ENCODE measurements around the gene MEX3D.

The MEX3D gene

DNA sequence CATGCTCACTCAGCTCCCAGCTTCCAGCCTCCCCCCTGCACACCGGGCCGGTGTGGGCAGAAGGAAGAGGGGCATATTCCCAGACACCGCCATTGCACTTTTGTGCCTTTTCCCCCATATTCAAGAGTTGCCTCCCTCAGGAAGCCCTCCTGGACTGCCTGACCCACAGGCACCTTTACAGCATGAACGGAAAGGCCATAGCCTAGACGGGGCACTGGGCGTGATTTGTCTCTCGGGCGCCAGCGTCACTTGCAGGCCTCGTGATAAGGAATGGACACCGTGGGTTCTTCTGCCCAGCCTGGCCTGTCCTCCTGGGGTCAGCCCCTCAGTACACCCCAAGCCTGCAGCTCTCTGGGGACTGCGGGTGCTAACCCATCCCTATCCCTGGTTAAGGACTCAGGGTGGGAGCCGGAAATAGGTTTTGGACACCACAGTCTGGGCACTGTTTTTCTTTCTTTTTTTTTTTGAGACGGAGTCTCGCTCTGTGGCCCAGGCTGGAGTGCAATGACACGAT lies 38.1 kb upstream of the MEX3D start:
- TF ChIP-seq, protein P1, sequence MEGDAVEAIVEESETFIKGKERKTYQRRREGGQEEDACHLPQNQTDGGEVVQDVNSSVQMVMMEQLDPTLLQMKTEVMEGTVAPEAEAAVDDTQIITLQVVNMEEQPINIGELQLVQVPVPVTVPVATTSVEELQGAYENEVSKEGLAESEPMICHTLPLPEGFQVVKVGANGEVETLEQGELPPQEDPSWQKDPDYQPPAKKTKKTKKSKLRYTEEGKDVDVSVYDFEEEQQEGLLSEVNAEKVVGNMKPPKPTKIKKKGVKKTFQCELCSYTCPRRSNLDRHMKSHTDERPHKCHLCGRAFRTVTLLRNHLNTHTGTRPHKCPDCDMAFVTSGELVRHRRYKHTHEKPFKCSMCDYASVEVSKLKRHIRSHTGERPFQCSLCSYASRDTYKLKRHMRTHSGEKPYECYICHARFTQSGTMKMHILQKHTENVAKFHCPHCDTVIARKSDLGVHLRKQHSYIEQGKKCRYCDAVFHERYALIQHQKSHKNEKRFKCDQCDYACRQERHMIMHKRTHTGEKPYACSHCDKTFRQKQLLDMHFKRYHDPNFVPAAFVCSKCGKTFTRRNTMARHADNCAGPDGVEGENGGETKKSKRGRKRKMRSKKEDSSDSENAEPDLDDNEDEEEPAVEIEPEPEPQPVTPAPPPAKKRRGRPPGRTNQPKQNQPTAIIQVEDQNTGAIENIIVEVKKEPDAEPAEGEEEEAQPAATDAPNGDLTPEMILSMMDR (IDR thresholded peaks at IDR 0.05; ENCODE audit: low read length, missing control alignments), result no peak
- H3K4me3 ChIP-seq (replicated peaks; ENCODE audit: low read depth, low read length), result peak overlapping the region; percentile 95
- no peak for DNase-seq (ENCODE audit: low read depth)

DNA sequence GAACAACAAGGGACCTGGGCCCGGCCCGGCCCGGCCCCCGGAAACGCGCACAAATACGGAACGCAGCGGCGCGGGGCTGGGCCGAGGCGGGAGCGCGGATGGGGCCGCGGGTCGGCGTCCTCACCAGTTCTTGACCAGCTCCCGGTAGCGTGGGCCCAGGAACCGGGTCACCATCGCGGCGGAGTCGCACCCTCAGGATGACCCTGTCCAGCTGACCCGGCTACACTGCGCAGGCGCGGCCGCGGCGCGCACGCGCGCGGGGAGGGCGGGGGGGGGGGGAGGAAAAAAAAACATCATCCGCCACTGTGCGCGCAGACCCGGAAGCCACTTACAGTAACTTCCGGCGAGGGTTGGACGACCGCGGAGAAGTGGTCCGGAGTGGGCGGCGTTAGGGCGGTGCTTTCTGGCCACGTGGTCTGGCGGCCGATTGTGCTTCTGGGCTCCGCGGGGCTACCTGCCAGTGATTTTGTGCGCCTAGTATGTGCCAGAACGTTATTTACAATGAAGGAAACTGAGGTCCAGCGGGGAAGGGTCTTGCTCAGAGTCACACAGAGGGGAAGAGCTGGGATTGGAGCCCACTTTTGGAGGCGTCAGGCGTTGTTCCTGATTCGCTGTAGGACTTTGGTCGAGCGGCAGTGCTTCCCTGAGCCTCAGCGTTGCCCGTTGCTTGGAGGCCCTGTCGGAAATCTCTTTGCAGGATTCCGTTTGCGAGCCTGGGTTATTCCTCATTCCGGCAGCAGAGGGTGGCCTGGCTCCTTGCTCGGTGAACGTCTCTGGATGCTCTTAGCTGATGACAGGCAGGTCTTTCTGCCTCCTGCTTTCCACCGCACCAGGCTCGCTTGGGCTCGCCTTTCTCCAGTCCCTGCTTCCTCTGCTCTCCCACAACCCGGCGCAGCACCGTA lies 37.4 kb upstream of the MEX3D start, which contains the start of gene UQCR11:
UQCR11 (minus strand) TSS at position 227 of the 902 bp plus-strand sequence; CDS start at position 174, 53 bp downstream.
- TF ChIP-seq, protein P1 (IDR thresholded peaks at IDR 0.05; ENCODE audit: low read length, missing control alignments), result peak; percentile 61
- peak; percentile 96 for DNase-seq (ENCODE audit: low read depth)
- H3K4me3 ChIP-seq (replicated peaks; ENCODE audit: low read depth, low read length), result peak within 1 kb of the TSS; percentile 95

DNA sequence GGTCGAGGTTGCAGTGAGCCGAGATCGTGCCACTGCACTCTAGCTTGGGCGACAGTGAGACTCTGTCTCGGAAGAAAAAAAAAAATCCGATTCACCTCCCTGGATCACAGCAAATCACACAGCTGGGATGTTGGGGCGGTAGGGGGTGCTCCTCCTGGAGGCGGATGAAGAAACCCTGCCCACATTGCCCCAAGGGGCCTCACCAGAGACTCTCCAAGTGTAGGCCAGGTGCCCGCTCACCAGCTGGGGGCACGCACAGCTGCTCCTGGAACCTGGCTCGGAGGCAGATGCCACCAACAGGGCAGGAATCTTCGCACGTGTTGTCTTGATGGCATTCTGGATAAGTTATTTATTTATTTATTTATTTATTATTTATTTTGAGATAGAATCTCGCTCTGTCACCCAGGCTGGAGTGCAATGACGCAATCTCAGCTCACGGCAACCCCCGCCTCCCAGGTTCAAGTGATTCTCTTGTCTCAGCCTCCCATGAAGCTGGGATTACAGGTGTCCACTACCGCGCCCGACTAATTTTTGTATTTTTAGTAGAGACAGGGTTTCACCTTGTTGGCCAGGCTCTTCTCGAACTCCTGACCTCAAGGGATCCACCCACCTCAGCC lies 34.1 kb upstream of the MEX3D start:
- TF ChIP-seq, protein P1 (IDR thresholded peaks at IDR 0.05; ENCODE audit: low read length, missing control alignments), result no peak
- DNase-seq (ENCODE audit: low read depth), result no peak
- no peak overlapping the region for H3K4me3 ChIP-seq (replicated peaks; ENCODE audit: low read depth, low read length)

DNA sequence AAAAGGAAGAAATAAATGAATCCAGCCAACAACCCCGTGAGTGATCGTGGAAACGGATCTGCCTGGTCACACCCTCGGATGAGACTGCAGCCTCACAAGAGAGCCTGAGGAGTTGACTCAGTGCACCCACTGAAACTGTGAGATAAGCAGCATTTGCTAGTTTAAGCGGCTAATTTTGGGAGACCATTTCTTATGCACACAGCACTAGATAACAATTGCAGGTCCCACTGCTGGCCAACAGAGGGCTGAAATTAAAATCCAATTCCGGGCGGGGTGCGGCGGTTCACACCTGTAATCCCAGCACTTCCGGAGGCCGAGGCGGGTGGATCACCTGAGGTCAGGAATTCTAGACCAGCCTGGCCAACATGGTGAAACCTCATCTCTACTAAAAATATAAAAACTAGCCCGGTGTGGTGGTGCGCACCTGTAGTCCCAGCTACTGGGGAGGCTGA lies 33.5 kb upstream of the MEX3D start:
- TF ChIP-seq, protein P1 (IDR thresholded peaks at IDR 0.05; ENCODE audit: low read length, missing control alignments), result no peak

DNA sequence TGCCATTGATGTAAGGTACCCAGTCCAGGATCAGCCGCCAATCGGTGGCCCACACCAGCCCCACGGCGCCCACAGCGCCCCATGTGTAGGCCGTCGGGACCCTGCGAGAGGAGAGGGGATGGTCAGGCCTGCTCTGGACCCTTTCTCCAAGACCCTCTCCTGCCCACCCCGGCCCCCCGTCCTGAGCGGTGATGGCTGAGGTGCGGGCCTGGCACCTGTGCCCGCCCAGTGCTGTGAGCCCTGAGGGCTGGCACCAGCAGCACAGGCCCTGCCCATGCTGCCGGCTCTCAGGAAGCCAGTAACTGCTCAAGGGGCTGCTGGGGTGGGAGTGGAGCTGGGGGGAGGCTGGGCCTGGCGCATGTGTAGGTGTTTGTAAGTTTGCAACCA lies 31.3 kb upstream of the MEX3D start:
- no peak for DNase-seq (ENCODE audit: low read depth)
- TF ChIP-seq, protein P1 (IDR thresholded peaks at IDR 0.05; ENCODE audit: low read length, missing control alignments), result no peak
- H3K4me3 ChIP-seq (replicated peaks; ENCODE audit: low read depth, low read length), result no peak overlapping the region

More for the DNA sequence above, 33.5 kb upstream of the MEX3D start:
- DNase-seq (ENCODE audit: low read depth), result no peak
- H3K4me3 ChIP-seq (replicated peaks; ENCODE audit: low read depth, low read length), result no peak overlapping the region

DNA sequence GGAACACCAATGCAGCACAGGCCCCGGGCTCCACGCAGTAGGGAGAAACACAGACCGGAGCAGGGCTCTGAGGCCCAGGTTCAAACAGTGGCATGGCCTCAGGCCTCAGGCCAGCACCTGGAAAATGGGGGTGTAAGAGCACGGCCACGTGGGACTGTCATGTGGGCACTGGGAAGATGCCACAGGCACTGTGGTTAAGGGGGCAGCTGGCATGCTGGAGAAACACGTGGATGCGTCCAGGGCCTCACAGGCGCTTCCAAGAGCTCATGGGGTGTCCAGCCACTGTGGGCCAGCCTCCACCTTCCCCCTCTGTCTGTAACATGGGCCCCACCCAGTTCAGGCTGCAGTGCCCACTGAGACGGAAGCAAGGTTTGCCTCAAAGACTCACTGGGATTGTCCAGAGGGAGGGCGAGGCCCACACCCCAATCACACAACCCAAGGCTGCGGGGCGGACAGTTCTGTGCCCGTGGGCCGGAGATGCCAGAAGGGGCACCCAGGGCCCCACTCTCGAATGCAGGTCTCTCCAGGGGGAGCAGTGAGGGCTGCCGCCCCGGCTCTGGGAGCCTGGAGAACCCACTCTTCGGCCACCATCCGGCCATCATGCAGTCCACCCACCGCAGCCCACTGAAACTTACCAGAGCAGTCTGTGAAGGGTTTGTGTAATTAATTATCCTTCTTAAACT lies 30.8 kb upstream of the MEX3D start:
- H3K4me3 ChIP-seq (replicated peaks; ENCODE audit: low read depth, low read length), result no peak overlapping the region
- no peak for DNase-seq (ENCODE audit: low read depth)
- TF ChIP-seq, protein P1 (IDR thresholded peaks at IDR 0.05; ENCODE audit: low read length, missing control alignments), result no peak
